SIG-M5 (cell line): ENCODE results near the gene ZNF648.
"Not testable (repeated sequence)": the region's sequence is repeated elsewhere in the genome, so short reads cannot be mapped to it uniquely, and the experiment has no call there.

Source experiments
- DNase-seq: peaks from one replicate; lab custom pipeline; 2025; lab: John Stamatoyannopoulos, UW

ZNF648 gene

DNA sequence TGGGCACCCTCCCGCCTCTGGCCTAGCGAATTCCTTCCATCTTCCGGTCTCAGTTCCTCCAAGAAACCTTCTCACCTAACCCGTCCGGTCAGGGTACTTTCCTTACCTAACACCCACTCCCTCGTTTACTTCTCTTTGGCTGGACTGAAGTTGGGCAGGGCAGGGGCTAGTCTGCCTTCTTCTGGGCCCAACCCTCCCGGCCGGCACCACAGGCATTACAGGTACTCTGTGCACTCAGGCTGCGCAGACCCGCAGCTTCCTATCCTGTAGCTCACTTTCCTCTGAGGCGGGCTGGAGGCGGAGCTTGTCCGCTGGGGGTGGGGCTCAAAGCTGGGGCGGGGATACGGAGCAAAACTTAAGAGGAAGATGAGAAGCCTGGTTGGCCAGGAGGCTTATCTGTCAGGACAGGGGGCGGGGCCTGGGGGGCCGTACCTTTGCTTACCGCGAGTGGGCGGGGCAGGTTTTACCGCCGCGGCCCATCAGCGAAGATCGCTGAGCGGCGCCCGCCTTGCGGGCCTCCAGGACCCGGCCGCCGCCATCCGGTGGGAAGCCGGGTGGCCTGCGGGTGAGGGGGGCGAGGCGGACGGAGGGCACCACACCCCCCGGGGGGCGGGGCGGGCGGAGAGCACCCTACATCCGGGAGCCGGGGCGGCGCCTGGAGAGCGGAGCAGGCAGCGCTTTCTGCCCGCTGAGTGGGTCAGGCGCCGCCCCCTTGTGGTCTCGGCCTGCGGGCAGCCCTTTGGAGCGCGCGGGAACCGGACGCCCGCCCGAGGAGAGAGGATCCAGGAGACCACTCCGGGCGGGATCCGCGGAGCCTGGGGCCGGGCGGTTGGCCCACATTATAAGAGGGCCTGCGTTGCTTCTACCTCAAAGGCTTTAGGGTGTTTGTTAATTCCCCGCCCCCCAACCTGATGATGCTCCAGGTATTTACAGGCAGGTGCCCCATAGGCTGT, 31.9 kb downstream of the ZNF648 start:
- DNase-seq: peak; percentile 92

DNA sequence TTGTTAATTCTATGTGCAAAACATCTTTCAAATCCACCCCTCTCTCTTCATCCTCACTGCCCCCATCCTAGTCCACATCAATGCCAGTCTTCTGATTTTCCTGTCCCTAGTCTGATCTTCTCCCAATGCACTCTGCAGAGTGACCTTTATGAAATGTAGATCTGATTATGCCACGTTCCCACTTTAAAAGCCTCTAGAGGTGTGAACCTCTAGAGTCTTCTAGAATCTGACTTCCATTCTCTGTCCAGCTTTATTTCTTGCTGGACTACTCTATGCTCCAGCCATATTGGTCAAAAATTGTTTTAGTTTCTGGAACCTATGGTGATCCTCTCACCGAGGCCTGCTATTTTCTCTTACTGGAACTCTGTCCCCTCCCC, 32.5 kb downstream of the ZNF648 start:
- no peak for DNase-seq

DNA sequence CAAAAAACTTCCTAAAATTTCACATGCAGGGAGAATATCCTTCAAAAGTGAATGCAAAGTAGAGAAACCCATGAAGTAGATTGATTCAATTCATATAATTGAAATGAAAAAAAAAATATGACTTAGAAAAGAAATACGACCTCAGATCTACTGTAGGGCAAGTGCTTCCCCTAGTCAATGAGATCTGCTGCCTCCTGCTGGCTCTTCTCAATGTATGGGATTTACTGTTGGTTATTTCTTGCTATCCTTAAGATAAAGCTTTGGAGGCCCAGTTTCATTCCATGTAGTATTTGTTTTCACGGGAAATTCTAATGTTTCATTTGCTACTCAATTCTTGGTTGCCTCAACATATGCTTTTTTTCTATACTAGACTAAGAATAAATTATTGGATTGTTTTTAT, 46.2 kb downstream of the ZNF648 start:
- no peak for DNase-seq

DNA sequence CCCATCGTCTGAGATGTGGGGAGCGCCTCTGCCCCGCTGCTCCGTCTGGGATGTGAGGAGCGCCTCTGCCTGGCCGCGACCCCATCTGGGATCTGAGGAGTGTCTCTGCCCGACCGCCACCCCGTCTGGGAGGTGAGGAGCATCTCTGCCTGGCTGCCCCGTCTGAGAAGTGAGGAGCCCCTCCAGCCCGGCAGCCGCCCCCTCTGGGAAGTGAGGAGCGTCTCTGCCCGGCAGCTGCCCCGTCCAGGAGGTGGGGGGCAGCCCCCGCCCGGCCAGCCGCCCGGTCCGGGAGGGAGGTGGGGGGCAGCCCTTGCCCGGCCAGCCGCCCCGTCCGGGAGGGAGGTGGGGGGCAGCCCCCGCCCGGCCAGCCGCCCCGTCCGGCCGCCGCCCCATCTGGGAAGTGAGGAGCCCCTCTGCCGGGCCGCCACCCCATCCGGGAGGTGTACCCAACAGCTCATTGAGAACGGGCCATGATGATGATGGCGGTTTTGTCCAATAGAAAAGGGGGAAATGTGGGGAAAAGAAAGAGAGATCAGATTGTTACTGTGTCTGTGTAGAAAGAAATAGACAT, 50.6 kb downstream of the ZNF648 start:
- DNase-seq: not testable (repeated sequence)

DNA sequence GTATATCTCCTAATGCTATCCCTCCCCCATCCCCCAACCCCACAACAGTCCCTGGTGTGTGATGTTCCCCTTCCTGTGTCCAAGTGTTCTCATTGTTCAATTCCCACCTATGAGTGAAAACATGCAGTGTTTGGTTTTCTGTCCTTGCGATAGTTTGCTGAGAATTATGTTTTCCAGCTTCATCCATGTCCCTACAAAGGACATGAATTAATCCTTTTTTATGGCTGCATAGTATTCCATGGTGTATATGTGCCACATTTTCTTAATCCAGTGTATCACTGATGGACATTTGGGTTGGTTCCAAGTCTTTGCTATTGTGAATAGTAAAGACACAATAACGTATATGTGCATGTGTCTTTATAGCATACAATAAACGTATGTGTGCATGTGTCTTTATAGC, 56.1 kb downstream of the ZNF648 start:
- DNase-seq: not testable (repeated sequence)

DNA sequence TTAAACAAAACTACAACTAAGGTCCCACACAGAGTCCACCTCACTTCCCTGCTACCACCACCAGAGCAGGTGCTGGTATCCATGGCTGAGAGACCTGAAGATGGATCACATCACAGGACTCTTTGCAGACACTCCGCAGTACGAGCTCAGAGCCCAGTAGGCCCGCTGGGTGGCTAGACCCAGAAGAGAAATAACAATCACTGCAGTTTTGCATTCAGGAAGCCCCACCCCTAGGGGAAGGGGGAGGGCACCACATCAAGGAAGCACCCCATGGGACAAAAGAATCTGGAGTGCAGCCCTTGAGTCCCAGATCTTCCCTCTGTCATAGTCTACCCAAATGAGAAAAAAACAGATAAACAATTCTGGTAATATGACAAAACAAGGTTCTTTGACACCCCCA, 56.9 kb downstream of the ZNF648 start:
- DNase-seq: no peak
